ENCODE data around the gene CTRL. TPM values are rescaled to one million over a fixed set of nuclear protein-coding genes. Genes with fewer than 3 reads are reported as not detected.

CTRL gene
- total and polyA plus RNA-seq, 4 donors, result 0.09 to 5.0 (median 0.30) TPM

GRCh38 chr16:67943619-67944504, 12.2 kb upstream of the CTRL start, which contains the start of gene LCAT:
LCAT (minus strand) TSS chr16:67944120; CDS start chr16:67944101, 19 bp downstream.
- 24% methylated on average over 23 of the region's 23 CpGs for WGBS
- Histone ChIP-seq H3K9ac (ENCODE audit: low read depth in 1 of 2, low read length in 2 of 2) (no peak within 1 kb of the TSS), H3K9me3 (ENCODE audit: control insufficient read depth in 4 of 4, low read length in 3 of 4) (no peaks in the 10 kb centered on the region), H3K27ac (ENCODE audit: low read depth in 1 of 2, low read length in 2 of 2) (peak within 1 kb of the TSS; percentile 71 to 85), H3K36me3 (ENCODE audit: control insufficient read depth in 4 of 4, insufficient read depth in 3 of 4, low read depth in 1 of 4, low read length in 3 of 4) (peaks cover 12 to 39% (median 16%) of the 10 kb centered on the region in 4 donors), H3K4me1 (ENCODE audit: control insufficient read depth in 4 of 4, insufficient read depth in 4 of 4, low read length in 3 of 4) (peaks cover 9 to 55% (median 36%) of the 10 kb centered on the region in 4 donors), H3K27me3 (ENCODE audit: control insufficient read depth in 4 of 4, insufficient read depth in 4 of 4, low read length in 3 of 4) (no peaks in the 10 kb centered on the region), H3K4me3 (ENCODE audit: low read depth in 1 of 3, low read length in 3 of 3) (peak within 1 kb of the TSS; percentile 59 to 72 (median 62))
- peak; percentile 54 for DNase-seq (ENCODE audit: low spot score)
- TF ChIP-seq EGR1 (IDR thresholded peaks at IDR 0.05; ENCODE audit: low read depth in 2 of 2) (peak in 1 of 2 donors; percentile 49), GABPA (IDR thresholded peaks at IDR 0.05 in 1 of 2, conservative IDR thresholded peaks at IDR 0.05 in 1 of 2) (peak in 1 of 2 donors; percentile 57), TAF1 (conservative IDR thresholded peaks at IDR 0.05) (no peak), ATF3 (IDR thresholded peaks at IDR 0.05) (no peak), FOXA1 (IDR thresholded peaks at IDR 0.05) (peak; percentile 15), HNF4G (IDR thresholded peaks at IDR 0.05) (peak; percentile 5), NR2F2 (IDR thresholded peaks at IDR 0.05) (no peak), RXRA (IDR thresholded peaks at IDR 0.05) (peak; percentile 58 to 72), HNF4A (conservative IDR thresholded peaks at IDR 0.05) (peak; percentile 15 to 52), RAD21 (IDR thresholded peaks at IDR 0.05) (peak in 1 of 2 donors; percentile 33), MAX (IDR thresholded peaks at IDR 0.05) (no peak), SP1 (IDR thresholded peaks at IDR 0.05) (peak; percentile 66), JUND (IDR thresholded peaks at IDR 0.05) (no peak), FOXA2 (IDR thresholded peaks at IDR 0.05) (no peak), YY1 (IDR thresholded peaks at IDR 0.05) (peak; percentile 60)
- TF ChIP-seq, protein P1, sequence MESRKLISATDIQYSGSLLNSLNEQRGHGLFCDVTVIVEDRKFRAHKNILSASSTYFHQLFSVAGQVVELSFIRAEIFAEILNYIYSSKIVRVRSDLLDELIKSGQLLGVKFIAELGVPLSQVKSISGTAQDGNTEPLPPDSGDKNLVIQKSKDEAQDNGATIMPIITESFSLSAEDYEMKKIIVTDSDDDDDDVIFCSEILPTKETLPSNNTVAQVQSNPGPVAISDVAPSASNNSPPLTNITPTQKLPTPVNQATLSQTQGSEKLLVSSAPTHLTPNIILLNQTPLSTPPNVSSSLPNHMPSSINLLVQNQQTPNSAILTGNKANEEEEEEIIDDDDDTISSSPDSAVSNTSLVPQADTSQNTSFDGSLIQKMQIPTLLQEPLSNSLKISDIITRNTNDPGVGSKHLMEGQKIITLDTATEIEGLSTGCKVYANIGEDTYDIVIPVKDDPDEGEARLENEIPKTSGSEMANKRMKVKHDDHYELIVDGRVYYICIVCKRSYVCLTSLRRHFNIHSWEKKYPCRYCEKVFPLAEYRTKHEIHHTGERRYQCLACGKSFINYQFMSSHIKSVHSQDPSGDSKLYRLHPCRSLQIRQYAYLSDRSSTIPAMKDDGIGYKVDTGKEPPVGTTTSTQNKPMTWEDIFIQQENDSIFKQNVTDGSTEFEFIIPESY (IDR thresholded peaks at IDR 0.05), result no peak
- TF ChIP-seq, protein P2, sequence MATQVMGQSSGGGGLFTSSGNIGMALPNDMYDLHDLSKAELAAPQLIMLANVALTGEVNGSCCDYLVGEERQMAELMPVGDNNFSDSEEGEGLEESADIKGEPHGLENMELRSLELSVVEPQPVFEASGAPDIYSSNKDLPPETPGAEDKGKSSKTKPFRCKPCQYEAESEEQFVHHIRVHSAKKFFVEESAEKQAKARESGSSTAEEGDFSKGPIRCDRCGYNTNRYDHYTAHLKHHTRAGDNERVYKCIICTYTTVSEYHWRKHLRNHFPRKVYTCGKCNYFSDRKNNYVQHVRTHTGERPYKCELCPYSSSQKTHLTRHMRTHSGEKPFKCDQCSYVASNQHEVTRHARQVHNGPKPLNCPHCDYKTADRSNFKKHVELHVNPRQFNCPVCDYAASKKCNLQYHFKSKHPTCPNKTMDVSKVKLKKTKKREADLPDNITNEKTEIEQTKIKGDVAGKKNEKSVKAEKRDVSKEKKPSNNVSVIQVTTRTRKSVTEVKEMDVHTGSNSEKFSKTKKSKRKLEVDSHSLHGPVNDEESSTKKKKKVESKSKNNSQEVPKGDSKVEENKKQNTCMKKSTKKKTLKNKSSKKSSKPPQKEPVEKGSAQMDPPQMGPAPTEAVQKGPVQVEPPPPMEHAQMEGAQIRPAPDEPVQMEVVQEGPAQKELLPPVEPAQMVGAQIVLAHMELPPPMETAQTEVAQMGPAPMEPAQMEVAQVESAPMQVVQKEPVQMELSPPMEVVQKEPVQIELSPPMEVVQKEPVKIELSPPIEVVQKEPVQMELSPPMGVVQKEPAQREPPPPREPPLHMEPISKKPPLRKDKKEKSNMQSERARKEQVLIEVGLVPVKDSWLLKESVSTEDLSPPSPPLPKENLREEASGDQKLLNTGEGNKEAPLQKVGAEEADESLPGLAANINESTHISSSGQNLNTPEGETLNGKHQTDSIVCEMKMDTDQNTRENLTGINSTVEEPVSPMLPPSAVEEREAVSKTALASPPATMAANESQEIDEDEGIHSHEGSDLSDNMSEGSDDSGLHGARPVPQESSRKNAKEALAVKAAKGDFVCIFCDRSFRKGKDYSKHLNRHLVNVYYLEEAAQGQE (IDR thresholded peaks at IDR 0.05), result peak; percentile 85
- TF ChIP-seq, protein P3, sequence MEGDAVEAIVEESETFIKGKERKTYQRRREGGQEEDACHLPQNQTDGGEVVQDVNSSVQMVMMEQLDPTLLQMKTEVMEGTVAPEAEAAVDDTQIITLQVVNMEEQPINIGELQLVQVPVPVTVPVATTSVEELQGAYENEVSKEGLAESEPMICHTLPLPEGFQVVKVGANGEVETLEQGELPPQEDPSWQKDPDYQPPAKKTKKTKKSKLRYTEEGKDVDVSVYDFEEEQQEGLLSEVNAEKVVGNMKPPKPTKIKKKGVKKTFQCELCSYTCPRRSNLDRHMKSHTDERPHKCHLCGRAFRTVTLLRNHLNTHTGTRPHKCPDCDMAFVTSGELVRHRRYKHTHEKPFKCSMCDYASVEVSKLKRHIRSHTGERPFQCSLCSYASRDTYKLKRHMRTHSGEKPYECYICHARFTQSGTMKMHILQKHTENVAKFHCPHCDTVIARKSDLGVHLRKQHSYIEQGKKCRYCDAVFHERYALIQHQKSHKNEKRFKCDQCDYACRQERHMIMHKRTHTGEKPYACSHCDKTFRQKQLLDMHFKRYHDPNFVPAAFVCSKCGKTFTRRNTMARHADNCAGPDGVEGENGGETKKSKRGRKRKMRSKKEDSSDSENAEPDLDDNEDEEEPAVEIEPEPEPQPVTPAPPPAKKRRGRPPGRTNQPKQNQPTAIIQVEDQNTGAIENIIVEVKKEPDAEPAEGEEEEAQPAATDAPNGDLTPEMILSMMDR (IDR thresholded peaks at IDR 0.05; ENCODE audit: low read depth, low read length, missing input control), result no peak
